Loucy (cell line): Measurements from ENCODE around the gene EEF1E1.

Experiments
- EZH2phosphoT487 ChIP-seq: fragments of 200-600 bp; IDR thresholded peaks from 2 replicates; pipeline ENCODE4 v1.6.1; 2018; ENCODE audit warnings: antibody characterized with exemption, mild to moderate bottlenecking, moderate library complexity, borderline replicate concordance
- TF ChIP-seq, protein P1 (sequence below): fragments of 200-600 bp; sonication (generic); conservative IDR thresholded peaks from 2 replicates; pipeline ENCODE4 v1.5.1; 2014; ENCODE audit warnings: mild to moderate bottlenecking, antibody characterized with exemption, low read length

DNA sequence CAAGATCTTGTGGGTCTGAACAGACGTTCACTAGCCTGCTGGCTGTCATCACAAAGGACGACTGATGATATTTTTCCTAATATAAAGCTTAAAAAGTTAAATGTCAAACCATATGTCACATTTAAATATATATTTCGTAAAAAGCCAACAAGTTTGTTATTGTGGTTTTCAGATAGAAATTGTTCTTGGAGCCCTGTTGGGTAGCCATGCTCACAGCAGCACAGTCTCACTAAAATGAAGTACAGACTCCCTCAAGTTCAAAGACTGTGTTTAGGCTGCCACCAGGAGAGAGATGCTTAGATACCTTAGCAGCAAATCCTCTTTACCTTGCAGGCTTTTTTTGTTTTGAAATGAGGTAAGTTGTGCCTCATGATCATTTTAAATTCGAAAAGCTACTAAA, 17.8 kb downstream of the EEF1E1 start:
- TF ChIP-seq, protein P1, sequence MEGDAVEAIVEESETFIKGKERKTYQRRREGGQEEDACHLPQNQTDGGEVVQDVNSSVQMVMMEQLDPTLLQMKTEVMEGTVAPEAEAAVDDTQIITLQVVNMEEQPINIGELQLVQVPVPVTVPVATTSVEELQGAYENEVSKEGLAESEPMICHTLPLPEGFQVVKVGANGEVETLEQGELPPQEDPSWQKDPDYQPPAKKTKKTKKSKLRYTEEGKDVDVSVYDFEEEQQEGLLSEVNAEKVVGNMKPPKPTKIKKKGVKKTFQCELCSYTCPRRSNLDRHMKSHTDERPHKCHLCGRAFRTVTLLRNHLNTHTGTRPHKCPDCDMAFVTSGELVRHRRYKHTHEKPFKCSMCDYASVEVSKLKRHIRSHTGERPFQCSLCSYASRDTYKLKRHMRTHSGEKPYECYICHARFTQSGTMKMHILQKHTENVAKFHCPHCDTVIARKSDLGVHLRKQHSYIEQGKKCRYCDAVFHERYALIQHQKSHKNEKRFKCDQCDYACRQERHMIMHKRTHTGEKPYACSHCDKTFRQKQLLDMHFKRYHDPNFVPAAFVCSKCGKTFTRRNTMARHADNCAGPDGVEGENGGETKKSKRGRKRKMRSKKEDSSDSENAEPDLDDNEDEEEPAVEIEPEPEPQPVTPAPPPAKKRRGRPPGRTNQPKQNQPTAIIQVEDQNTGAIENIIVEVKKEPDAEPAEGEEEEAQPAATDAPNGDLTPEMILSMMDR, result no peak
- no peak for TF ChIP-seq EZH2phosphoT487
